Muscle of back (tissue), 13 donors: Measurements from ENCODE around the gene EML4. TPM values are rescaled to one million over a fixed set of nuclear protein-coding genes. Genes with fewer than 3 reads are reported as not detected.
"Not testable (repeated sequence)": the region's sequence is repeated elsewhere in the genome, so short reads cannot be mapped to it uniquely, and the experiment has no call there.

ENCODE experiments used
- DNase-seq, 3 donors: peaks; one replicate each; pipeline versions ENCODE4 v3.0.0 to v3.0.0-alpha.2; 2013
- long read RNA-seq, 9 donors: transcript quantifications; one replicate each; lab custom pipeline, GENCODE V29; 2026
- polyA plus RNA-seq, 10 donors: library from polyadenylated mRNA; unstranded; fragments of 120-200 nt; gene quantifications; one replicate each; pipeline ENCODE4 v1.2.1, GENCODE V29; 2013; ENCODE audit not compliant: insufficient read length in 10 of 10

EML4 gene
- 10 to 100 TPM; 25.6 to 47.6 (median 37.2) TPM for polyA plus RNA-seq
- long read RNA-seq, donor 1, full-length matches to known transcripts: 4 of 4 reads
- long read RNA-seq, donor 1, partial matches to known transcripts: 0 of 4 reads
- long read RNA-seq, donor 1, other reads (novel, unspliced or antisense): 0 of 4 reads
- long read RNA-seq, donor 2, full-length matches to known transcripts: 6 of 6 reads
- long read RNA-seq, donor 2, partial matches to known transcripts: 0 of 6 reads
- long read RNA-seq, donor 2, other reads (novel, unspliced or antisense): 0 of 6 reads
- long read RNA-seq, donor 3: 0 reads
- long read RNA-seq, donor 4, full-length matches to known transcripts: 4 of 4 reads
- long read RNA-seq, donor 4, partial matches to known transcripts: 0 of 4 reads
- long read RNA-seq, donor 4, other reads (novel, unspliced or antisense): 0 of 4 reads
- long read RNA-seq, donor 5, full-length matches to known transcripts: 7 of 12 reads
- long read RNA-seq, donor 5, partial matches to known transcripts: 5 of 12 reads
- long read RNA-seq, donor 5, other reads (novel, unspliced or antisense): 0 of 12 reads
- long read RNA-seq, donor 6: 0 reads
- long read RNA-seq, donor 7, transcript EML4-205 (4 exons, 962 nt): major isoform, 6 of 6 reads
- long read RNA-seq, donor 7, partial matches to known transcripts: 0 of 6 reads
- long read RNA-seq, donor 7, other reads (novel, unspliced or antisense): 0 of 6 reads
- long read RNA-seq, donor 8, full-length matches to known transcripts: 7 of 18 reads
- long read RNA-seq, donor 8, partial matches to known transcripts: 11 of 18 reads
- long read RNA-seq, donor 8, other reads (novel, unspliced or antisense): 0 of 18 reads
- long read RNA-seq, donor 9, partial matches to known transcripts: 0 of 3 reads
- long read RNA-seq, donor 9, other reads (novel, unspliced or antisense): 0 of 3 reads

- peak; percentile 87 to 95 (median 94) for DNase-seq
These were observed at the start of gene EML4 for GRCh38 chr2:42169100-42169873. Gene EML4, plus strand, starts transcription at chr2:42169353. Its CDS starts 259 bp downstream, at chr2:42169612.

DNA sequence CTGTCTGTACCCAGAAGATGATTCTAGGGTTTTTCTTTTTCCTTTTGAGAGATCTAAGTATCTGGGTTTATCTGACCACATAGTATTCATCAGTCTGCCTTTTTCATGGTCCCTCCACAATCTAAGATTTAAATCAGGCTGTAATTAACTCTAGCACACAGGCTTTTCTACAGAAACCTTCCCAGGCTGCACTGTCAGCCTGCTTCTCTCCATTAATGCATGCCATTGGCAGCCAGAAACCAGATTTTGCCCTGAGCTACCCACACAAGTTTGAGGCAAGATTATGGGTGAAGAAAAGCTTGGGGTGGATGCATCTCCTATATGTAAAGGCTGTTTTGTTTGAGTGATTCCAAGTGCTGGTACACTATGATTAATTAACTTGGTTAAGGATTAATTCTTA lies 45.7 kb upstream of the EML4 start:
- no peak for DNase-seq

- DNase-seq: no peak
These were observed 45.0 kb upstream of the EML4 start for GRCh38 chr2:42124011-42124785.

DNA sequence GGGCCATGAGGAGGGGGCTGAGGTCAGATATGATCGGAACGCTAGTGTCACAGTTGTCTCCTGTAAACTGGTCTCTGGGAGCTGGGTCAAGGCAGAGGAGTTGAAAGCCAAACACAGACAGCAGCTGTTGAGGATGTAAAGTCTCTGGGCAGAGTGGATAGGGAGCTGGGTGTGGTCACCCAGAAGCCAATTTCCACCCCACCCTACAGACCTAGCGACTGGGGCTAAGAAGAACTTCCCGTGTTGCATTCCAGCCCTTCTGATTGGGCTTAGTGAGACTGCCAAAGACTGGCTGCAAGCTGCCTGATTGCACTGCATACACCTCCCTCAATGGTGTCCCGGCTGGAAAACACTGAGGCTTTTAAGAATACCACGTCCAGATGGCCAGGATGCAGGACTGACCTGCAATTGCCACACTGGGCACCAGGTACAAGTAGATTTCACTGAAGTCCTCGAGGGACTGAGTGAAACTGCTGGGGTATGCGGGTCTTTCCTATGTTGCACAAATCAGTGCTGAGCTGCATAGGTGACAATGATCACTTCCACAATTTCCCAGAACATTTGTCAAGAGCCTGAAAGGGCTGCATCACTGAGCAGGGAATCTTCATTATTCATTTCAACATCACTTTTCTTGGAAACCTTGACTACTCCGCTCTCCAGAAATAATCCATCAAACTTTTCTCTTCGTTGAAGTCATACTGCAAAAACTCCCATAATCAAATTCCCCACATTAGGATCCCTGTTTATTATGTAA lies 43.1 kb upstream of the EML4 start:
- peak; percentile 74 to 87 (median 79) for DNase-seq

DNA sequence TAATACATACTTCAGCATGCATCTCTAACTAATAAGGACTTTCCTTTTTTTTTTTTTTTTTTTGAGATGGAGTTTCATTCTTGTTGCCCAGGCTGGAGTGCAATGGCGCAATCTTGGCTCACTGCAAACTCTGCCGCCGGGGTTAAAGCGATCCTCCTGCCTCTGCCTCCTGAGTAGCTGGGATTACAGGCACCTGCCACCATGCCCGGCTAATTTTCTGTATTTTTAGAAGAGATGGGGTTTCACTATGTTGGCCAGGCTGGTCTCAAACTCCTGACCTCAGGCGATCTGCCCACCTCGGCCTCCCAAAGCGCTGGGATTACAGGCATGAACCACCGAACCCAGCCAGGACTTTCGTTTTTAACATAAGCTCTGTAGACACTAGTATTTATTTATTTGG lies 42.3 kb upstream of the EML4 start:
- not testable (repeated sequence) for DNase-seq

DNA sequence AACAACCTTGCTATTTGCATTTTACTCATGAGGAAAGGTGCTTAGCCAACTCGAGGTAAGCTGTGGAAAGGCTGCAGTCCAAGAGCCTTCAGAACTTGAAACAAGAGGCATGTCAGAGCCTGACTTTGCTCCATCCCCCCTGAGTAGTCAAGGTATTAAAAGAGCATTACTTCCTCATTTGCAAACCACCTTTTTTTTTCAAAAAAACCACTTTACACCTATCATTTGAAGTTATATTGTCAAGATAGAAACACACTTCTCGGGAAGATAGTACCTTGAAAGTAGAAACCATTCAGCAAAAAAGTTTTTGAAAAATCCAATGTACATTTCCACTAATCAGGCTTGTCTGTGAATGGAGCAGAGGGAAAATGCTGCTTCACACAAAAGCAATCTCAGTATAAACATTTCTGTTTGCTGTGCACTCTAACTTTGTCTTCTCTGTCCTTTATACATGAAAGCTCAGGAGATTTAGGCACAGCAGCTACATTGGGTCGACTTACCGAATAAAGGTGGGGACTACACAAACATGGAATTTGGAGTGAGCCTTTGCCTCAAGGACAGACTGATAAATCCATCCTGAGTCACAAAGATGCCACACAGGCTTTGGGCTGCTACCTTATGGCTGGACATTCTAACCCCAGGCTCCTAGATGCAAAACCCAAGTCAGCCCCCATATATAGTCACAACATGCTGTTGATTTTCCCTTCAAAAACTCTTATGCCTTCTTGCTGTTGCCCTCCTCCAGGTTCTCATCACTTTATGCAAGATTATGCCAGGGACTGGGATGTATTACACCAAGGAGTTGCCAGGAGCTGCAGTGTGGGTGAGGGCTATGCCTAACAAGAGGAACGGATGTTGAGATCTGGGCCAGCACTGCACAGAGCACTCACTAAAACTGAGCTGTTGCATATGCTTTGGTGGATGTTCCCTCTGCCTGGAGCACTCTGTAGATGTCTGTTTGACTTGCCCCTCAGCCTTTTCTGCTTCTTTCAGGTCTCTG lies 41.4 kb upstream of the EML4 start:
- no peak for DNase-seq

- DNase-seq: peak in 2 of 3 donors; percentile 68 to 86
These were observed 40.2 kb upstream of the EML4 start for GRCh38 chr2:42128721-42129486.

- DNase-seq: no peak
These were observed 39.7 kb upstream of the EML4 start for GRCh38 chr2:42129487-42129852.

DNA sequence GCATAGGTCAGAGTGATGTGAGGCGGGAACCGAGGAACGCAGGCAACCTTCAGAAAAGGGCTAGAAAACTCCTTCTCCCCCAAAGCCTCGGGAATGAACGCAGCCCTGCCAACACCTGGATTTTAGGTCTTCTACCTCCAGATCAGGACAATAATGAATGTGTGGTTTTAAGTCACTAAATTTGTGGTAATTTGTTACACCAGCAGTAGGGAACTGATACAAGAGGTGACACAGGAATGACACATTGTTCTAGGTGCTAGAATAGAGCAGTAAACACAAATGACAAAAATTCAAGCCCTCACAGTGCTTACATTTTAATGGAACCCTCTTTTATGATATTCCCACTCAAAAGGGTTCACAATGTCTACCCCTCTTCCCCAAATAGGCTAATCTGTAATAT lies 39.2 kb upstream of the EML4 start:
- no peak for DNase-seq

- not testable (repeated sequence) for DNase-seq
These were observed 38.3 kb upstream of the EML4 start for GRCh38 chr2:42130858-42131257.

DNA sequence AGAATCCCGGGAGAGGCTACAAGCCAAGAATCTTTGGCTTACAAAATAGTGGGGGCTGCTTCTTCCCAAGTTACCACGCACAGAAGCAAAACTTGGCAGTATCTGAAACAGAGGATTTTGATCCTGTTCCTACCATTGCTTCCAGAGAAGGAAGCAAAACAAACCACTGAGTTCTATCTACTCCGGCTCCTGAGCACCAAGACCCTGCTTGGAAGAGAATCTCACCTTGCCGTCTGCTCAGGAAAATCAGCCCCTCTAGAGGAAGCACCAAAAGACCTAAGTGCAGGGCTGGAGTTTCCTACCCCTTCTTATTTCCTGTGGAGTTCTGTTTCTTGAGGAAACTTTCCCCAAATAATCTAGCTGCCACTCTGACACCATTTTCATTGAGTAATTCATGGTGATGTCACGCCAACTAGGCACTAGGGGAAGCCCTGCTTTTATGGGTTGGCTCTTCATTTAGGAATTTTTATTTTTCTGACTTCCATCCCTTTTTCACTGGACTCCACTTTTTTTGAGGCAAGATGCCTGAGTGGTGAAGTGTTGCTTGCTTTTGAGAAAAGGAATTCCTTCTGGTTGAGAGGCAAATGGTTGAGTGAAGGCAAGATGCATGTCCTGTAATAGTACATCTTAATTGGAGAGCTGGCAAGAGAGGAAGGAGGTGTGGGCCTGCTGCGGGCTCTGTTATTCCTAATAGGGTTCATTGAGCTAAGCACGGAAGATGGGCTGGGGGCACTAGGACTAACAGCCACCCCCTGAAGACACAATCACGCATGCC lies 36.8 kb upstream of the EML4 start:
- DNase-seq: peak in 2 of 3 donors; percentile 62 to 96

DNA sequence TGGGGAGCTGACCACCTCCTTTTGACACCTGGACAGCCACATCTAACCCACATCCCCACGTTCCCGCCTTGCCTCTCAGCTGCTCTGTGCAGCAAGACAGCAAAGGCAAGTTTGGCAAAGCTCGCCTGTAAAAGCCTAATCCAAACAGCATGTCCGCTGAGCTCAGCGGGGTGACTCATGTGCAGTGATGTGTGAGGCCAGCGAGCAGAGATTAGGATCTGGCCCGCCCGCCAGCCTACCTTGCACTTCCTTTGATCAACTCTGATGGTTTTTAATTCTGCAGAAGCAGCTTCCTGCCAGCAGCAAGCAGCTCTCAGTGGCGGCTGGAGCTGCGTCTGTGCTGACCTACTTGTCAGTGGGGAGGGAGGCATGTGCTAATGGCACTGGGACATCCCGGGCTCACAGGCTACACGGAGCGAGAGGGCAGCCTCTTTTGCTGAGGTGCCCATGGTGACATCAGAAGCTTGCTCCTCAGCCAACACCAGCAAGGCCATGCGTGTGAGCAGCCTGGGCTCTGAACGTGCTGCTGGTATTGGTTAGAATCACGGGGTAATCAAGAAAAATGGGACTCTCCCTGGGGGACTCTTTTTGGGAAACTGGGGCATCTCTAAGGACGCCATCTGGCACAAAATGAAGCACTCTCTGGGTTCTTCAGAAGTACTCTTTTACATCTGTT lies 36.0 kb upstream of the EML4 start:
- peak; percentile 79 to 96 (median 91) for DNase-seq

GRCh38 chr2:42133771-42134195 lies 35.4 kb upstream of the EML4 start:
- DNase-seq: no peak

GRCh38 chr2:42134401-42134932 lies 34.7 kb upstream of the EML4 start:
- not testable (repeated sequence) for DNase-seq

DNA sequence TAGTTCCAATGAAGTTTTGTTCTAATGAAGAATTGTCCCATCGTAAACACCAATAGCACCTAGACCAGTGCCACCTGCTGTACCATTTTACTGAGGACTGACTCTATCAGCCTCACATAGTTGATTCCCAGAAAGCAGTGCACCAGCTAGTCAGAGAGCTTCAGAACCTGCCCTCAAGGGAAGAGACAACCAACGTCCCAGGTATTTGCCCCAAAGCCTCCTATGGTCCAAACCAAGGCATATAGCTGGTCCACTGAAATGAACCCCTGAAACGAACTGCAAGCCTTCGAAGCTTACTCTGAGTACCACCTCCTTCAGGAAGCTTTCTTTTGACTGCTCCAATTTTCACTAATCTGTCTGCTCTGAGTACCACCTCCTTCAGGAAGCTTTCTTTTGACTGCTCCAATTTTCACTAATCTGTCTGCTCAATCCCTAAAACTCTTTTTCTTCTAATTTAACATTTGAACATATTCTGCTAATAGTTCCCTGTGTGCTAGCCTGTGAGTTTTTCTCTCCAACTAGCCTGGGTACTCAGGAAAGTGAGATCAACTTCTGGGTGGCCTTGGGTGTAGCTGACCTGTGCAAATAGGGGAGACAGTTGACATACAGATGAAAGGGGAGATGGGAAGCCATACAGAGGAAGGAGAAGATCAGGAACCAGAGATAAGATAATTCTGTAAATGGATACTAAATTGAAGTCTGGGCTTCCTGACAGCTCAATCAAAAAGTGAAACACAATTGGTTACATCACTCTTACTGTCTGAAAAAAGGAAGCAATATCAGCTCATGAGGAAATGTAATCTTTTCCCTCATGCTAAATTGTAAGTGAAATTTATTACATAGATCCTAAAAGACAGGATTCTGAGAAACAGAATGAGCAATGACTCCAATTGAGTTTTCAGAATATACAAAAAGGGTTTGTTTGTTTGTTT lies 33.5 kb upstream of the EML4 start:
- DNase-seq: no peak
